Measurements from ENCODE around the gene MBP.

Gene MBP

DNA sequence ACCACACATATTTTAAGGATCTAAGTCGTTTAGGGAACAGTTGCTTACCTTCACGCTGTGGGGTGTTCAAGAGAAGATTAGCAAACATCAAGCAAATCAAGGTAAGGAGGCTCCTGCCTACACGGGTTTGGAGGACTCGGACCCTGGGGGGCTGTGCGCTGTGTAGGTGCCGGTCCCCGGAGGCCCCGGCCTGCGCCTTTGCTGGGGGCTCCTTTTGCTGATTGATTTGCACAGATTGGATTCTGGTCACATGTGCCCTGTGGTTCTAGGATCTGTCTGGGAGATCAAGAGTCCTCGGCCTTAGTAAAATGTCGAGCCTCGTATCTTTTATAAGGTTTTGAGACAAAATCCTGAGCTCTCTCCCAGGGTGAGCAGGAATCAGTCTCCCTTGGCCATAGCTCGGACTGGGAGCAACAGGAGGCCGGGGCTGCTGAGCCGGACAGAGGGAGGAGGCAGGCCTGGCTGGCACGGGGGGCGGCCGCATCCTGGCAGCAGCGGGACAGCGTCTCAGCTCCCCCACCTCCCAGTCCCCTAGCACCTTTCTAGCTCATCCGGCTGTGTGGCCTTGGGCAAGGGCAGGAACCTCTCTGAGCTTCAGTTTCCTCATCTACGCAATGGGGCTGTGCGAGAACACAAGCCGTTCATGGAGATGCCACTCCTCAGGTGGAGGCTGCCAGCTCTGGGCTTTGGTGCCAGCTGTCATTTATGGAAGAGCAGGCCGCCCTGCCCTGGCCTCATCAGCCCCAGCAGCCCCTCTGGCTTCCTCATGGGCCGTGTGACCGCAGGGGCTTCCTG, 147.2 kb downstream of the MBP start:
- DNase-seq = peak; percentile 10 to 11

DNA sequence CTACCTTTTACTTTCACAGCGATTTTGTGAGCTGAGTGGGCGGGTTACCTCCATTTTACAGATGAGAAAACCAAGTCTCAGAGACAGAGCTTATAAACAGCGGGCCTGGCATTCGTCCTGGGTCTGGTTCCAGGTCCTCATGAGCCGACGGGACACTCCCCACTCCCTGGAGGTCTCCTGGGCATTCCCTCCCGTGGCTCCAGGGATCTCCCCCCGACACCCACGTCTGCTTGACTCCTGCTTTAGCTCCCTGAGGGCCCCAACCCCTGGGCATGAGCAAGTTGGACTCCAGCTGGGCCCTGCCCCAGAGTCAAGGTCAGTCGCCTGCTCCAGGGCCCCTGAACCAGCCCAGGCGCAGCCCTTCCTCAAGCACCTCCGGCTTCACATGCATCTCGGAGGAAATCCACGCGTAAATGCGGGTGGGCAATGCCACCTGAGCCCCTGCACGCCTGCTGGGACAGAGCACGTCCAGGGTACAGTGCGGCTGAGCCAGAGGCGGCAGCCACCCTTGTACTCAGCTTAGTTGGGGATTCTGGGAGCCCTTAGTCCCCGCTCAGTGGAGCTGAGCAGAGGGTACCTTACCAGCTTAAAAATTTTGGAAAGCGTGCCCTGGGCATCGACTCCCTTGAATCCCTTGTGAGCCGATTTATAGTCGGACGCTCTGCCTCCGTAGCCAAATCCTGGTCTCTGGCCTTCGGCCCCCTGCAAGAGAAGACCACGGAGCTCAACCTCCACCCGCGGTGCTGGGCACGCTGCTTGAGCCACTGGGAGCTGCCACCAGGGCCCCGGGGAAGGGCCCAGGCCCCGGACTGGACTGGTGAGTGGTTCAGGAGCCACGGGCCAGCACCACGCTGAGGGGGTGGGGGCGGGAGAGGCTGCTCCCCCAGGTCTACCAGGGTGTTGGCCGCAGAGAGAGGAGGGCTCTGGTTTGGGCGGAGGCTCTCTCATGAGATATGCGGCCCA, 148.1 kb downstream of the MBP start:
- DNase-seq = peak; percentile 12 to 16

DNA sequence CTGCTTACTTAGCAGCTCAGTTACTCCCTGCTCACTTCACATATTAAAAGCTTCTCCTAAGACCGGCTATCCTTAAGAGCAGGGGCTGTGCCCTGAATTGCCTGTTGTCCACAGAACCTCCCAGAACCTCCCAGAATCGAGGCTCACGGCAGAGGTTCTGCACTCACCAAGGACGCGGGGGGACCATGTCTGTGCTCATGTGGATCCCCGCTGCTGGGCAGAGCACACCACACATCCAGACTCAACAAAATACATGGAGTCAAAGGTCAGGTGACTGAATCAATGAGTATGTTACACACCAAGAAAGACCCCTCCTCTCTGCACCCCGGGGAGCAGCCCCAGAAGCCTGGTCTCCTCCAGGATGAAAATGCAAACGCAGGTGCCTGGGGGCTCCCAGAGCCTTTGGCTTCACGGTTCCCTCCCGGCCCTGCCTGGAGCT, 149.0 kb downstream of the MBP start:
- peak in 1 of 2 experiments; percentile 19 for DNase-seq

DNA sequence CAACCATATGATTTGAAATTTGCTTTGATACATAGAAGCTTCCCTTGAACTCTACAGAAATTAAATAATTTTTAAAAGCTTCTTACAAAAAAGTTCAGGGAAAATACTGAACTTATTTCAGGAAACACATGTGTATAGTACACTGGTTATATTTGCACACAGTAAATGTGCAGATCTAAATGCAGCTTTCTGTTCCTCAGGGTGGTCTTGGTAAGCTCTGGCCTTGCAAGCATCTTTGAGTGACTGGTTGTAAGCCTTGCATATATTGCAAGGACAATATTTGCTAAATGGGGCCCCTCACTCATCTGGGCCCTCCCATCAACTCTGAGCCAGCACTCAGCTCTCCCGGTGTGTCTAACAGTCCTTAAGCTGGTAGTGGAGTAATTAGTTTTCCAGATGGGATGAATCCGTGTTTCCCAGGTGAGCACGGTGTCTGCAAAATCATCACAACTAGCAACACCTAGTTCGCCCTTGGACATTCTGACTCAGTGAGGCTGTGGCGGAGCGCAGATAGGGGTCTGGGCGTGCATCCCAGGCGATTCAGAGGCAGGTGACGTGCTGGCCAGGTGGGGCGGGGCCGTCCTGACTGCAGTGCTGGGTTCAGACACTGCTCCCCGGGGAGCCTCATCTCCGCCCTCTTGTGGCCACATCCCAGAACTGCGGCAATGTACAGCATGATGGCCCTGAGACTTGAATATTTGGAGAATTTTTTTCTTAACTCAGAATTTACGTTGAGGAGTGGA, 149.6 kb downstream of the MBP start:
- peak; percentile 93 for DNase-seq

DNA sequence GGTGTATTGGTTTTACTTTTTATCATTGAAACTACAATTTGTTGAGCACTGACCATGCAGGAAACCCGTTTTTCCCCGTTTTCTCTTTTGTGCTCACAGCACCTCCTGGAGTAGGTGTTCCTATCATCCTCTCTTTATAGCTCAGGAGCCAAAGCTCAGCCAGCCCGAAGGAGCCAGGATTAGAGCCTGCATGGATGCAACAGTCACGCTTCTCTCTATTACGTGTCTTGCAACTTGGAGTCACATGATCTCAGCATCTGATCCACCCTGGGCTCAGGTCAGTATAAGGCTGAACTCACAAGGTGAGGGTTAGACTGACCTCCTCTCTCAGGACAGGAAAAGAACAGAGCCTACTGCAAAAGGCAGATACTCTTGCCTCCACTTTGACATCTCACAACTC, 150.5 kb downstream of the MBP start:
- peak; percentile 10 to 14 for DNase-seq

DNA sequence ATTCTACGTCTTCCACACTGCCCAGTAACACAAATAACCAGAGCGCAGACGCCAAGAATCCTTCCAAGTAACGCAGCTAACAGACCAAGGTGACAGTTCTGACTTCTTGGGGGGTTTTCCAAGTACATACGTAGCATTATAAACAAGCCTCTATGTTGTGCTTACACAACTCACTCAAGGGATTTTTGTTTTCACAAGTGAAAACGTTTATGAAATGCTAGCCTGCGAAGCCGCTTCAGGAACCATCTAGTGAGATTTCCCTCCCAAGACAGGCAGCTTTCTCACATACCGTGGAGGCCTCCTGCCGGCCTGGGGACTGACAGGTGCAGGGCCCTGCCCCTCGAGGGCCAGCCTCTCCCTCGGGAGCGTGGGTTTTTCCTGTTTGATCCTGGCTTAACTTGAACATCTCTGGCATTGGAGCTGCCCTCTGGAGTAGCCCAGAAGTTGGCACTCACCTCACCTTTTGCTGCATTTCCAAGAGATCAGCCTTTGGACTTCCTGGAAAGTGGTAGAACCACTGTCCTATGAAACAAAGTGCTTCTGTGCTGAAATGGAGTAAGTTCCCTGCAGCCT, 151.1 kb downstream of the MBP start:
- peak in 1 of 2 experiments; percentile 8 for DNase-seq

DNA sequence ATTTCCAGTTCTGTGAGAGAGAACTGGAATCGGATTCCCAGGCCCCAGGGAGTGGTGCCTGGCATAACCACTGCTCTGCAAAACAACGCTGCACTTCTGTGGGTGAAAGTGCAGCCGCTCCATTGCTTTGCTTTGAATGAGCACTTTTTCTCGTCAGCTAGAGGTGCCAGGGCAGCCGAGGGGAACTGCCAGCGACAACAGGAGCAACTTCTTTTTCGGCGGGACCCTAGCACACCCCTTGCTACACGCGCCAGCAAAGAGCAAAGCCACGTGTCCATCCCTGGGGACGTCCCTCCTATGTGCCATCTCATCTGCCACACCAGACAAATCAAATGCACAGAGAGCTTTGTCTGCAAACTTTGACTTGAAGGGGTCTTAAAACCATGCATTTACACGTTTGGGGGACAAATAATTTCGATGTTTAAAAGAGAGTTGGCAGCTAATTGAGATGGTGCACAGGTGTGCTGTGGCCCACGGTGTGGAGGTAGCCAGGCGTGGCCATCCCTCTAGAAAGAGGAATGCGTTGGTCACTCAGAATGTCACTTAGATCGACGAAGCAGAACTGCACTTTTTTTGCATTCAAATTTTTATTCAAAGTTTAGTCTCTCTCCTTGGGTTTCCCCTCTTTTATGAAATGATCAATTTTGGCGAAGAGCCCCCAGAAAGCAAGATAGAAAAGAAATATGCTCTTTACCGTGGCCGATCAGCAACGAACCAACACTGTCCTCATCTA, 151.8 kb downstream of the MBP start:
- DNase-seq = peak in 1 of 2 experiments; percentile 6

DNA sequence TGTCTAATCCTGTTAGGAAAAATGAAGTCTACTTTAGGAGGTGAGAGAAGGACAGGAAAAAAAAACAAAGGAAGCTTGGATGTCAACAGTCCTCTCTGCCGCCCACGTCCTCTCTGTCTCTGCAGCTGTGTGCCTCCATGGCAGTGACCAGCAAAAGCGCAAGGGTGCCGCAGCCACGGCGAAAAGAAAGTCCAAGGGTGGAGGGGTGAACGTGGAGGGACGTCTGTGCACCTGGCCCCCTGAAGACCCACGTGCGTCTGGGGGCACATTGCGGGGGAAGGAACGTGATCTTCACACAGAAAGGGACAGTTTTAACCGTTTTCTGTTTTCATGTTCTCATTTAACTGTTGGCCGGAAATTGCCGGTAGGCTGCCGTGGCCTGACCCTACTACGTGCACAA, 152.7 kb downstream of the MBP start:
- DNase-seq = peak in 1 of 2 experiments; percentile 3

DNA sequence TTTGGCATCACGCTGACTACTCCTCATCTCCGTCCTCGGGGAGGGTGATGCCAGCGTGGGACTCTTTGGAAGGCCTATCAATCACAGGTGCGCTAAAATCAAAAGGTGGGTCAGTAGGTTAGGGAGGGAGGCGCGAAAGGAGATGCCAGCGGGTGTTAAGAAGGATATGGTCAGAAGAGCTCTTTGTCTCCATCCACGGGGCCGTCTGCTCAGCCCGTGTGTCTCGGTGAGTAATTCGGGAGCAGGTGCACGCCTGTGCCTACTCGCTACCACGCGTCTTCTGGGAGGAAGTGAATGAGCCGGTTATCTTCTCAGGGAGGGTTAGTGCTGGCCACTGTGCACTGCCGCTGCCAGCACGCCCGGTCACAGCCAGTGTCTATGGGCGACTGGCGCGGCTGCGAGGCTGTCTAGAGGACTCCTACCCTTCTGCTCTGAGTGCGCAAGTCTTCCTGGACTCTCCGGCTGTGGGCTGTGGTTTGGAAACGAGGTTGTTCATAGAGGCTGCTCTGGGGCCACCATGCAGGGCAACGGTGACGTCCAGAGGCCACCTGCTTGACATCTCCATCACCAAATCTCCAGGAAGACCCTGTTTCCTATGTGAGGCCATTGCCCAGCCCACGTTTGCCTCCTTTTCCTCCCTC, 153.4 kb downstream of the MBP start:
- DNase-seq = peak; percentile 10 to 14

DNA sequence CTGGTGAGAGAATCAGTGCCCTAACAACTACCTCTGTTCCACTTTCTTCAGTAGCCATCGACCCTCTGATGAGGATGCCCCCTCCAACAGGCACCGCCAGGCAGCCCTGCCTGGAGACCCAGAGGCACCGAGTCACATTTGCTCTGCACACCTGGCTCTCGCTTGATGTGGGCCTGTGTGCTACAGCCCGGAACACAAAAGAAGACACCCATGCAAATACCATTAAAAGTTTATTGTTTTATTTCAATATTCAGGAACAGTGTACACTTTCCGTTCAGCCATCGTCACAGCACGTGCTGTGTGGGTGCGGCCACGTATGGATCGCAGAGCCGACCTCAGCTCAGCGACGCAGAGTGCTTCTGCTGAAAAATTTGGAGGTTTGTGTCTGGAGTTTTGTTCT, 154.0 kb downstream of the MBP start:
- DNase-seq = peak in 1 of 2 experiments; percentile 12

DNA sequence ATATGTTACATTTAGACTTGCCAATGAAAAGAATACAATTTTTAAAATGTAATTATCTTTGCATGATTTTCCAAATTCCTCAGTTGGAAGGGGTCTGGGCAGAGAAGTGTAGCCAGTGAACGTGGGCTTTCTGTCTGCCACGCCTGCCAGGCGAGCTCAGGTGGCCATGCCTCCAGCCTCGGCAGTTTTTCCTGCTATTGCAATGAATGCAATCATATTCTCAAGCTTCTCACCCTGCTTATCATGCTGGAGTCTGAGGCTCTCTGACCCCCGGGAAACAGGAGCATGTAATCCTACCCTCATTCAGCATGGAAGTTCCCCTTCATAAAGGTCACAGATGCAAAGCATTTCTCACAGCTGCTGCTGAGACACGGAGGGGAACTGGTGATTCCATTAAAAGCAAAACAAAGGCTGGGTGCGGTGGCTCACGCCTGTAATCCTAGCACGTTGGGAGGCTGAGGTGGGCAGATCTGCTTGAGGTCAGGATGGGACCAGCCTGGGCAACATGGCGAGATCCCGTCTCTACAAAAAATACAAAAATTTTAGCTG, 154.8 kb downstream of the MBP start:
- peak in 1 of 2 experiments; percentile 4 for DNase-seq

DNA sequence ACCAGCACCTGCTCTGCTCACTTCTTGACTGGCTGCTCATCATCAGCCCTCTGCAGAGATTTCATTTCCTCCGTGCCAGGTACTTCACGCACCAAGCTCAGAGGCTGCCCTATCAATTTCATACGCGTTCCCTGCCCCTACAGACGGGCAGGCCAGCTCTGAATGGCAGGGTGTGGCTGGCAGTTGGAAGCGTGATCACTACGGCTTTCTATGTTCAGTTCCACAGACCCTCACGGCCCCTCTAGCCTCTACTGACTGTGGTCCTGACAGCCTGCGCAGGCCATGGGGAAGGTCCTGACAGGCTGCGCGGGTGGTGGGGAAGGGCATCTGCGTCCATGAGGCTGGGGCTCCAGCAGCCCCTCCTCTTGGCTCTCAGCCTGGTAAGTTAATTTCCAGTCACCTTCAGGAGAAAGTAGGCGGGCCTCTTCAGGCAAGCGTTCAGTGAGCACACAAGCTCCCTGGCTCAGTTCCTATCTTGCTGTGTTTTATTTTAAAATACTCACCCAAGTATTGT, 155.4 kb downstream of the MBP start:
- peak in 1 of 2 experiments; percentile 11 for DNase-seq

DNA sequence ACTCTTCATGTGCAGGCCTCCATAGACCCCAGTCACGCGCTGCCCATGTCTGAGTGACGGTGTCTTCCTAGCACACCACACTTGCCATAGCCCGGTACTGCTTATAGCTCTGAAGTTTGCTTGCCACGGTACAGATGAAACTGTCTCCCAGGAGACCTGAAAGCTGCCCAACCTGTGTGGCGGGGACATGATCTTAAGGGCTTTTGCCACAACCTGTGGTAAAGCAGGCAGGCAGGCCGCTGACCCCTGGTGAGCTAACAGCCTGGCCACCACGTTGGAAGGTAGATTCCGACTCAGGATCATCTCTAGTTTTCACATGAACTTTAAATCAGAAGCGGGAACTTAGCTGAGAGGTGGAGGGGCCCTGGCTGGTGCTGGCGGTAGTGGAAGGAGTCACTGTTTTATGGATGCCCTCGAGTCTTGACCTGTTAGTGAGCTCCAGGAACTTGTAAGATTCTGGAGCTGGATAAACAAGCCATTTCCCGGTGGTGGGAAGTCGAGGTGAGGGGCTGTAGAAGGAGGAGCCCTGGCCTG, 156.9 kb downstream of the MBP start:
- DNase-seq = peak; percentile 9 to 10

DNA sequence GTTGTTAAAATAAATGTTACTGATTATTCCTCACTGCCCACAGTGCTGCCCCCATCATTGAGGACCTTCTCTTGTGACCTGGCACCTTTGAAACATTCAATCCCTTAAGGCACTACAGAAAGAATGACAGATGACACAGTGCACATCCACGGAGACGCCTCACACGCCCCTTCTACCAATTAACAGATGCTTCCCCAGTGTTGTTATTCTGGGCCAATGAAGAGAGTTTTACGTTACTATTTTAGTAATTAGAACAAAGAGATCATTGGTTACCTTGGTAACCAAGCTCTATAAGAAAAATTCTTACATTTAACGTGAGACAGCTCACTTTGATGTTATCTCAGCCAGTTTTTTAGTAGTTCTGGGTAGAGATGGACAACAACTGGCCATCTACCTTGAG, 158.2 kb downstream of the MBP start:
- no peak for DNase-seq

DNA sequence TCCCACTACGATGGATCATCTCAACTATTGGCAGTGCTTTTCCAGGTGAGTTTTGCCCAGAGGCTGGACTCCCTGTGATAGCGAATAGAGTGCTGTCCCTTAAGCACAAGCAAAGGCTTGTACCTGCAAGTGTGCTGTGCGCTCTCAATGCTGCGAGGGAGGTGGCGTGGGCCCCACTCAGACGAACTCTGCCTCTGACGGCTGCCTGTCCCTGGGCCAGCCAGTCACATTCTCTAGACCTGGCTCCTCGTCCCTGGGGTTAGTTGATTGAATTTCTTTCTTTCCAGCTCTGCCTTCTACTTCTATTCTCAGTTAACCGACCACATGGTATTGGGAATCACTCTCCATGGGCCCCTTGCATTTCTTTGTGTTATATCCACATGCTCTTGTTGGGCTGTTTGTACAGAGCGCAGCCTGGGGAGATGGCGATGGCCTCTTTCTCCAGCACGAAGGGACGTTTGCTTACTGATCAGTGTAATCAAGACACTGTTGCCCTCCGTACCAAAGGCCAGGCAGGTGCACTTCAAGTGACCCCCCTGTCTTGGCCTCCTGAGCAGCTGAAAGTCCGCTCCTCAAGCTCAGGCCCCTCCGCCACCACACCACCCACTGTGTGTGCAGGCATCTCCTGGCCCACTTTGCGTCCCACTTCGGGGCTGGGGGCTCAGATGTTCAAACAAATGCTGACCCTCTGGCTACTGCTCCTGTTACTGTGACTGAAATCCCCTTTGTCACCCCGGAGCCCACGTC, 158.9 kb downstream of the MBP start:
- peak in 1 of 2 experiments; percentile 4 for DNase-seq

DNA sequence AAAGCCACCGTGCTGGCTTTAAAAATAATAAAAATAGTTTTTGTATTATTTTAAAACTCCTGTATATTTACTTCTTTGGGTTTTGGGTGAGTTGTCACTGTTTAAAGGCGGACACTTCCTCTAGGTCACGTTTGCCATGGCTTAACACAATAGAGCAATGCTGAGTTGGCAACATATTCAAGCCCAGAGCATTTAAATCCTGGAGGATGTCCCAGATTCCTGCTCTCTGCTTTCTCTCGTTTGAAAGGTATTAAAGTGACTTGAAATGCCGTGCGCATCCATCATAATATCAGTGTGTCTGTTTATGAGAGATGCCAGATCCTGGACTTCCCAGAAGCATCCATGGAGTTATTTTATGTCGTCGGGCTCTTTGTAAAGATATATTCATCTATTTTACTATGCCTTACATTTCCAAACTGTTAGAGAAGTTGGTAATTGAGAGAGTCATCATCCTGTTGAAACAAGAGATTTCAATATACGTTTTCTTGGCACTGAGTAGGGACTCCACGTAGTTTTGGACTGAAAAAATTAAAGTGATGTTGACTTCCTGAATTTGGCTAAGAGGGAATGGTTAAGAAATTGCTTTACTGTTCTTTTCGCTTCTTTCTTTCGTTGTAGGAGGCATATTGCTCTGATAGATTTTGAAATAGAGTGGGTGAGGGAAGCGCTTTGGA, 159.6 kb downstream of the MBP start:
- no peak for DNase-seq

DNA sequence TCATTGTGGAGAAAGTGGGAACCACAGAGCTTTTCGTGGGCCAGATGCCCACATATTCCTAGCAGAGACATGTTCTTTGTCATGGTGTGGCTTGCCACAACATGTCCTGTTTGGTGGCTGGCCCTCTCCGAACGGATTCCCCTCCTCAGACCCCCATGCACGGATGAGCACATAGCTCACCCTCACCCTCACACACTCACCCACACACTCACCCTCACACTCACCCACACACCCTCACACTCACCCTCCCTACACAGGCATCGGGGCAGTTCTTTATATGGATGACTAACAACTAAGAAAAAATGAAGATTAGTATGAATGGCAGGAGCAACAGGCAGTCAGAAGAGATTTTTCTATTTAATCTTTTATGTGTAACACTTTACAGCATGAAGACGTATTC, 160.3 kb downstream of the MBP start:
- DNase-seq = peak in 1 of 2 experiments; percentile 11

DNA sequence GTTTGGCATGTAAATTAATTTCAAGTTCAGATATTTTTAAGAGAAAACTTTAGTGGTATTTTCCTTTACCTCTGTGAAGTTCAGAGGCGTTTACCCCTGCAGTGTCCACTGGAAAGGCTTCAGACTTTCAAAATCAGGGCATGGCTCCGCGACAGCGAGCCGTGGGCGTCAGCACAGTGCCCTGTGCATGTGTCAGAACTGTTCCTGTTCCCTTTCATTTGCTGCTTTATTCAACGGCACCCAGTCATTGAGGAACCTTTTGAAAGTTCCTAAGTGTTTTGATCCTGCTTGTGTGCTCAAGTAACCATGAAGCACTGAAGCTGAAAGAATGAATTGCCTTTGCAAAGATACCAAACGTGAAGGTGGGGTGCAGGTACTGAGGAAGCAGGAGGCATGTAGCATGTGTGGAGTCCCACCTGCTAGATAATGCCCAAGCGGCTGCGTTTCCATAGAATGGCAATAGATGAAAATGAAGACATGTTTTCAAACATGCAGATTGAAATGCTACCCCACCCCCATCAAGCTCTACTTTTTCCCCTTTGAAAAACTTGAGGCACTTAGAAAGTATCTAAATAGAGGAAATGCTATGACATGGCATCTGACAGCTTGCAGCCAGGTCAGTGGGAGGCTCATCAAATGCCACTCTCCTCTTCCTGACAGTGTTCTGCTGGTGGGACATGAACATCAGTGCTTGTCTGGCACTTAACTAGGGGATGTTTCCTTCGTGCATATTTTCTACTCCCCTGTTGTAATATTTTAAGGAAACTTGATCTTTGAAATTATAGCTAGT, 161.6 kb downstream of the MBP start:
- DNase-seq = peak in 1 of 2 experiments; percentile 20

All from activated T-cell treated with anti-CD3 and anti-CD28 coated beads, Interleukin-2, amount 50 U/mL, for 48 hours (primary cell).